Left kidney (tissue), 2 donors: ENCODE results near the gene PSME1. TPM values are rescaled to one million over a fixed set of nuclear protein-coding genes. Genes with fewer than 3 reads are reported as not detected.
"Not testable (repeated sequence)": the region's sequence is repeated elsewhere in the genome, so short reads cannot be mapped to it uniquely, and the experiment has no call there.

Experiments
- DNase-seq: peaks from one replicate; pipeline ENCODE4 v3.0.0-alpha.2; 2013
- polyA plus RNA-seq: library from polyadenylated mRNA; unstranded; fragments of 120-200 nt; gene quantifications from one replicate; pipeline ENCODE4 v1.2.1, GENCODE V29; 2013; ENCODE audit not compliant: insufficient read length

PSME1 gene
- polyA plus RNA-seq, 1 donor: 191 TPM

DNA sequence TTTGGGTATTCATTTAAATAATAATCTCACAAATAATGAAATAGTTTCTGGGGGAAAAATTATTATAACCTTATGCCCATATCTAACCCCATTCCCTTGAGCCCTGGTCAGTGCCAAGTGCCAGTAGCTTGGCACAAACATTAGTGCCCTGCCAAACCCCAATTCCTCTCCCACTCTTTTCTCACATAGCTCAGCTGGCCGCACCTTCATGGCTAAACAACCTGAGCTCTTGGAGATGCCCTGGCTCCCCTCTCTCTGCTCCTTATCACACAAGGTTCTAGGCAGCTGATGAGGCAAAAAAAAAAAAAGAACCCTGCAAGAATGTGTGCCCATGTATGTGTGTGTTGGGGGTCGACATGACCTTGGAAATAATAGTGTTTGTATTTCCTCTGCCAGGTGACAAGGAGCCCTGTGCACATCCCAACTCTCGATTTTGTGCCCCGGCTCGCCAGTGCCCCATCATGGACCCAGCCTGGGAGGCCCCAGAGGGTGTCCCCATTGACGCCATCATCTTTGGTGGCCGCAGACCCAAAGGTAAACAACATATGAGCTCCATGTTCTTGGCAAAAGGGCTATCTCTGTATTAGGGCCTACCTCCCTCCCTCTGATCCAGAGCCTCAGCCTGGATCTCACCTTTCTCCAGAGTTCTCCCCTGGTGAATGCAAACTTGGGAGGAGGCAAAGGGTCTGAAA, 33.5 kb upstream of the PSME1 start:
- no peak for DNase-seq

DNA sequence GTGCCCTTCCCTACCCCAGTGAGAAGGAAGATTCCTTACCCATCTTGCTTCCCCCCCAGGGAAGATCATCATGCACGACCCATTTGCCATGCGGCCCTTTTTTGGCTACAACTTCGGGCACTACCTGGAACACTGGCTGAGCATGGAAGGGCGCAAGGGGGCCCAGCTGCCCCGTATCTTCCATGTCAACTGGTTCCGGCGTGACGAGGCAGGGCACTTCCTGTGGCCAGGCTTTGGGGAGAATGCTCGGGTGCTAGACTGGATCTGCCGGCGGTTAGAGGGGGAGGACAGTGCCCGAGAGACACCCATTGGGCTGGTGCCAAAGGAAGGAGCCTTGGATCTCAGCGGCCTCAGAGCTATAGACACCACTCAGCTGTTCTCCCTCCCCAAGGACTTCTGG, 32.5 kb upstream of the PSME1 start:
- DNase-seq: no peak

DNA sequence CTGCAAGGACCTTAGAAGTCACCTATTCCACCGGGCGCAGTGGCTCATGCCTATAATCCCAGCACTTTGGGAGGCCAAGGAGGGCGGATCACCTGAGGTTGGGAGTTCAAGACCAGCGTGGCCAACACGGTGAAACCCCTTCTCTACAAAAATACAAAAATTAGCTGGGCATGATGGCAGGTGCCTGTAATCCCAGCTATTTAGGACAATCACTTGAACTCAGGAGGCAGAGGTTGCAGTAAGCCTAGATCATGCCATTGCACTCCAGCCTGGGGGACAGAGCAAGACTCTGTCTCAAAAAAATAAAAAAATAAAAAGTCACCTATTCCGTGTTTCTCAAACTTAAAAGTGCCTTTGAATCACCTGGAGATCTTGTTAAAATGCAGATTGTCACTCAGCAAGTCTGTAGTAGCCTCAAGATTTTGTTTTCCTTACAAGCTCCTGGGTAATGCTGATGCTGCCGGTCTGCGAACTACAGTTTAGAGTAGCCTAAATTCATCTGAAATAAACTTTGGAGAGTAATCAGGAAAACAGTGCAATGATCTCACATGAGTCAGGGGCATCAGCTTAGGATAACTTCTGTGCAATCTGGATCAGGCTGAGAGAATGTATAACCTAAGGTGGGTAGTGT, 30.3 kb upstream of the PSME1 start:
- not testable (repeated sequence) for DNase-seq

DNA sequence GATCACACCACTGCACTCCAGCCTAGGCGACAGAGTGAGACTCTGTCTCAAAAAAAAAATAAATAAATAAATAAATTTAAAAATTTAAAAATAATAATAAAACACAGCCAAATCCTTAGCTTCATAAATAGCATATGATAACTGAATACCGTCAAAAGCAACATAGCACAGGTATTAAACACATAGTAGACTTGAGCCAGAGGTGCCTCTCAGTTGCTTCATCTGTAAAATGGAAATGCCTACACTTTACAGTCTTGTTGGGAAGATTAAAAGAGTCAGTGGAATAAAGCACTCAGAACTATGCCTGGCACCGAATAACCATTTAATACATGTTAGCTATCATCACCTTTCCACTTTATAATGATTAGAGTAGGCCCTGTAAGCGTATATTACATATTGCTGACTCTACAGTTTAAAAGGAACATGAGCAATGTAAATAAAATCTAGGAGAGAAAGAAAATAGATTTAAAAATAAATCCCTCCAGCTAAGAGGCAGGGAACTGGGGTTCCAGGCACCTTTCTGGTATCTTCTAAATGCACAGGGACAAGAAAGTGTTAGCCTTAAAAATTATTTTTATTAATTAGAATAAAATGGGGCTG, 29.2 kb upstream of the PSME1 start:
- DNase-seq: no peak

DNA sequence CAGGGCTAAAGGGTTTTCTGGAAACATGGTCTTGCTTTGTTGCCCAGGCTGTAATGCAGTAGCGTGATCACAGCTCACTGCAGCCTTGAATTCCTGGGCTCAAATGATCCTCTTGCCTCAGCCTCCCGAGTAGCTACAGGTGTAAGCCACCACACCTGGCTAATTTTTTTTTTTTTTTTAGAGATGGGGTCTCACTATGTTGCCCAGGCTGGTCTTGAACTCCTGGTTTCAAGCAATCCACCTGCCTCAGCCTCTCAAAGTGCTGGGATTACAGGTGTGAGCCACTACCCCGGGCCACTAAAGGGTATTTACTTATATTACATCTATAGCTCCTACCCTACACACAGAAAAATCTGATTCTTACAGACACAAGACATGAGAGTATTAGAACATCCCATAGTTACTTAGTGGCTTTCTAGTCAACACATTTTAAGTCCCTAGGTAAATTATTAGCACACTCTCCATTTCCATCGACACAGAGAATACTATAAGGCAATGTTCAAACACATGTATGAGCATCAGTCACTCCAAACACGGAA, 27.6 kb upstream of the PSME1 start:
- DNase-seq: no peak

DNA sequence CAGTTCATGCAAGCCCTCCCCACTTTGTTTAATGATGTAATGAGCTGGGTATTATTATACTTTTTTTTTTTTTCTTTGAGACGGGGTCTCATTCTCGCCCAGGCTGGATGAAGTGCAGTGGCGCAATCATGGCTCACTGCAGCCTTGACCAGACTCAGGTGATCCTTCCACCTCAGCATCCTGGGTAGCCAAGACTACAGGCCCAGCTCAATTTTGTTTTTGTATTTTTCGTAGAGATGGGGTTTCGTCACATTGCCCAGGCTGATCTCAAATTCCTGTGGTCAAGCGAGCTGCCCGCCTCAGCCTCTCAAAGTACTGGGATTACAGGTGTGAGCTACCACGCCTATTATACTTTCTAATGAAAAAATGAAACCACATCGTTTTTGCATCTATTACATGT, 25.9 kb upstream of the PSME1 start:
- no peak for DNase-seq

DNA sequence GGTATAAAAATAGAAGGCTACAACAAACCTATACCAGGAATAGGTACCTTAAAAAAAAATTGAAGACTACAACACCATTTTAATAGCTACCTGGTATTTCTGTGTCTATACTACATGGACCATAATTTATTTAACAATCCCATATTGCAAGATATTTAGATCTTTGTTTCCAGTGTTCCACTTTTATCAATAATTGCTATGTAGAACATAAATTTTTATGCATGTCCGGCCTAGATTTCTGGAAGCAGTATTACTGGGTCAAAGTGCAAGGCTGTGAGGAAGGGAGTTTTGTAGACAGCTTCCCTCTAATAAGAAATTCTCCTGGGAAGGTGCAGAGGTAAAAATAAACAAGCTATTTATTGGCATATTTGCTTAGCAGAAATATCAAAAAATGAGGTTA, 25.5 kb upstream of the PSME1 start:
- no peak for DNase-seq

DNA sequence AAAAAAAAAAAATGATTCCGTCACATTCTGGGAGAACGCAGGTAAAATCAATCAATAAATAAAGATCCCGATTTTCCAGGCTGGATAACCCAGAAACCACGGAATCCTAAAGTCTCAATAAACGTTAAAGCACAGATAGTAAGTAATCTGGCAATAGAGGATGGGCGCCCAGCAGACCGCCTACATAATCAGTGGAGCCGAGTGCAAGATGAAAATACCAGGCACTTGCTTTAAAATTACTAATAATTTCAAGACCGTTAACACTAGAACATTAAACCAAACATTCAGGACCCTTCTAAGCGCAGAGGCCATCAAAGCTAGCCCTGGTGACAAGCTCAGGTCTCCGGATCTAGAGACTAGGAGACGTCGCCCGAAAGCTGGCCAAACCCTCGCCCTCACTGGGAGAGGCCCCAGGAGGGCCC, 22.6 kb upstream of the PSME1 start:
- no peak for DNase-seq

DNA sequence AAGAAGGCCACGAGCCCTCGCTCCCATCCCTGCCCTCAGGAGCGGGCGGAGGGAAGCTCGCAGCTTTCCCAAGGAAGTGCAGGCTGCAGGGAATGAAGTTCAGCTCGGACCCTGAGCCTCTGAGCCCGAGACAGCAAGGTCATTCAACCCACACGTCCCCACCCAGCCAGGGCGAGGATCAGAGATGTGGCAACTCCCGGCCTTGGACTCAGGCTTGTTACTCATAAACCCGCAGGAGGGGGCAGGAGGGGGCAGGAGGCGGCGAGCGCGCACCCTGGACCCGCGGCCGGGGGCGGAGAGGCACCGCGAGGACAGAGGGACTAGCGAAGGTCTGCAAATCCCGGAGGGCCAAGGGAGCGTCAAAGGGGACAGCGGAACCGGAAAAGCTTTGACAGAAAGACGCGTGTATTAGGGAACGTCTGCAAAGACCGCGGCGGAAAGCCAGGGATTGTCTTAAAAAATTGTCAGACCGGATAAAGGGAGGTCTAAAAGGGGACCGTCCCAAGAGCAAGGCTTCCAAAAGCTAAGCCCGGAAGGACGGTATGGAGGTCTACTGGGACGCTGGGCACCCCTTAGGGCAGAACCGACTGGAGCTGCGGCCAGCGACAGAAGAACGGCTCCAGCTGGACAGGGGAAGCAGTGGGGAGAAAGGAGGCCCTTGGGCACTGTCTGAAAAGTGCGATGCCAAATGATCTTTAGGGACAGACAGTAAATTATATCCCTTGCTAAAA, 22.0 kb upstream of the PSME1 start:
- peak; percentile 85 for DNase-seq

DNA sequence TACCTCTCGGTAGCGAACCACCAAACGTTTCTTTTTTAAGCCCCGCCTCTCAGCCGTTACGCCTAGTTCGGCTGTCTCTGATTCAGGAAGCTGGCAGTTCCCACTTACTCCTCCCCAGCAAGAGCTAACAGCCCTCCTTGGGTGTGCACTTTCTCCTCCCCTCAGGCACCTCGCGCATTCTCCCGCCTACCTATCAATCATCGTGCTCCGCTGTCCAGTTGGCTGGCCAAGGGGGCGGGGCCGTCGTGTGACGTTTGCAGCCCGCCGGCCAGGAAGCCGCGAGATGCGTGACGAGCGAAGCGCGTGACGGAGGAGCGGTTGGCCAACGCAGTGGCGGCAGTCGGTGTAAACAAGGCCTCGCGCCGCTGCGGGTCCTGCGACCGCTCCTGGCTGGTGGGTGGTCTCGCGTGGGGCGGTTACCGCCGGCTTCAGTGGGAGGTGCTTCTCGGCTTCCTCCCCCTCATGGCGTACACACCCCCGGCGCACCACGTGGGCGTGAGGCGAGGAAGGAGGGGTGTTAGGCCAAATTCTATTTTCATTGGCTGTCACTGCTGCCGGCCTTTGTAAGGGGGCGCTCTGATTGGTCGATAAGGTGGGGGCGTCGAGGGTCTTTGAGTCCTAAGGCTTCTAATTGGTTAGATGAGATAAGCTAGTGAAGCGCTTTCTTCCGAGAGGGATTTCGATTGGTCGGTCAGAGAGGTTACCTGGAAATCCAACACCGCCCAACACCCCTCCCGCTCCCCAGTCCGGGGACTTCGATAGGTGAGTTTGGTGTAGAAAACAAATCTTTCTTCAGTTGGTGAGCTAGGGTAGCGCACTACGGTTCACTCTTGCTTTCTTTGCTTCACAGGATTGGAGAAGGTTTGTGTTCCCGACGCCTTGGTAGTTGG, 21.2 kb upstream of the PSME1 start, which contains the start of the genes DCAF11 and NRL:
TSS of gene DCAF11 (plus strand) at position 246 of the 890 bp plus-strand sequence. CDS start 818 bp downstream, outside the sequence.
TSS of gene NRL (minus strand) at position 418 of the 890 bp plus-strand sequence. CDS start 32,101 bp downstream, outside the sequence.
- DNase-seq: peak; percentile 100

DNA sequence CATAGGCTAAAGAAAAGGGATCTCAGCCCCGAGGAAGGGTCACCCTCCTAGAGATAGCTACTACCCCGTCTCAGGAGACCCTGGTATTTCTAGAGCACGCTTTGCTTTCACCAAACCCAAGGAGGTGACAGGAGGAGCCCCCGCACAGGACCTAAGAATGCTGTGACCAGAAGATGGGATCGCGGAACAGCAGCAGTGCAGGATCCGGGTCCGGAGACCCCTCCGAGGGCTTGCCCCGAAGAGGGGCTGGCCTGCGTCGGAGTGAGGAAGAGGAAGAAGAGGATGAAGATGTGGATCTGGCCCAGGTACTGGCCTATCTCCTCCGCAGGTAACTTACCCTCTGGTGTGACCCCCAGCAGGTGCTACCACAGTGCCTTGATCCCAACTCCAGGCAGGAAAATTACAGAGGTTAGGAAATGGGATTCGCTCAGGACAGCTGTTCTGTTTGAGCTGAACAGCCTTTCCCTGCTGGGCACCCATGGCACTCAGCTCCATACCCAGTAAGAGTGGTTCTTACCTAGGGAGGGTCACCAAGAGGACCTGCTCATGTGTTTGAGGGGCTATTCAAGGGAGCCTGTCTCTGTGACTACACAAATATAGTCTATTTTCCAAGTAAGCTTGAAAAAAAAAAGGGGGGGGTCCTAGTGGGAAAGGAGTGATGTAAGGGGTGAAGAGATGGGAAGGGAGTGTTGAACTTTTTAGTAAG, 20.4 kb upstream of the PSME1 start:
- DNase-seq: no peak

DNA sequence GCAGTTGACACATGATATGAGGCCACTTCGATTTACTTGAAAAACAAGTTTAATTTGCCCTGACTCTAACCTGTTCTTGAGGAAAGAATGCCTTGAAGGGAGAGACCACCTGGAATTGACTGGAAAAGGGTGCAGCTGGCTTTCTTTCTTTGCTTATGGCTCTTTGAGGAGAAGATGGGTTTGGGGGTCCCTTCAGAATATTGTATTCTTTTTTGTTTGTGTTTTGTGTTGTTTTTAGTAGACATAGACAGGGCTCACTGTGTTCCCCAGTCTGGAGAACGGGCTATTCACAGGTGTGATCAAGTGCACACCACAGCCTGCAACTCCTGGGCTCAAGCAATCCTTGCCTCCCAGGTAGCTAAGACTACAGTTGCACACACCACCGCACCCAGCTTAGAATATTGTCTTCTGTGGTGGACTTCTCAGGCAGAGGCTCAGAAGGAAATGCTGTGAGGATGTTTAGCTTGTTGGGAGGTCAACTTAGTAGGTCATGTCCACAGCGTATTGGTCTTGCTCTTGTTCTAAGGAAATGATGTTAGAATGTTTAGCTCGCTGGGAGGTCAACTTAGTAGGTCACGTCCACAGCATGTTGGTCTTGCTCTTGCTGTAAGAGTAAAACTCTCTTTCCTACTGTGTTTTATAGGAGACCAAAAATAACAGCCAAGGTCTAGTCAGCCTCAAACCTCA, 19.7 kb upstream of the PSME1 start:
- no peak for DNase-seq

DNA sequence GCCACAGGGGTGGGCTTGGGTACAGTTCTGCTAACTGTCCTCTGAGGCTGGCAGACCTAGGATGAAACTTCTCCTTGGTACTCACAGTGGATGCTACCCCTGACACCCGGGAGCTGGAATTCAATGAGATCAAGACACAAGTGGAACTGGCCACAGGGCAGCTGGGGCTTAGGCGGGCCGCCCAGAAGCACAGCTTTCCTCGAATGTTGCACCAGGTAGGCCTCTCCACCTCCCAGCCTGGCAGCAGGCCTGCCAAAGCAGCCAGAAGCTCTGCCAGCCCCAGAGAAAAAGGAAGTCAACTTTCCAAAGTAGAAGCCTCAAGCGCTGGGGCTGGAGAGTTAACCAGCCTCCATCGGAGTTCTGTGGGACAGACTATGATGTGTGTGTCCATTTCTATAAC, 18.8 kb upstream of the PSME1 start:
- DNase-seq: no peak

DNA sequence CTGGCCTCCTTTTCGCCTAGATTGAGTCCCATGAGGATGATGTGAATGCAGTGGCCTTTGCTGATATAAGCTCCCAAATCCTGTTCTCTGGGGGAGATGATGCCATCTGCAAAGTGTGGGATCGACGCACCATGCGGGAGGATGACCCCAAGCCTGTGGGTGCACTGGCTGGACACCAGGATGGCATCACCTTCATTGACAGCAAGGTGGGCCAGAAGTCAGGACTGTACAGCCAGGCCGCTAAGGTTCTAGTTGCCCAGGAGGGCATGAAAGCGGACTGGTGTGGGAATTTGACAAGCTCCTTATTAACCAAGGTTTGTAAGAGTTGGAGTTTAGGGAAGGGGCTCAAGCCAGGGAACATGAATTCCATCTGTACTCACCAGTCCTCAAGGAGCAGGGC, 16.3 kb upstream of the PSME1 start:
- no peak for DNase-seq

DNA sequence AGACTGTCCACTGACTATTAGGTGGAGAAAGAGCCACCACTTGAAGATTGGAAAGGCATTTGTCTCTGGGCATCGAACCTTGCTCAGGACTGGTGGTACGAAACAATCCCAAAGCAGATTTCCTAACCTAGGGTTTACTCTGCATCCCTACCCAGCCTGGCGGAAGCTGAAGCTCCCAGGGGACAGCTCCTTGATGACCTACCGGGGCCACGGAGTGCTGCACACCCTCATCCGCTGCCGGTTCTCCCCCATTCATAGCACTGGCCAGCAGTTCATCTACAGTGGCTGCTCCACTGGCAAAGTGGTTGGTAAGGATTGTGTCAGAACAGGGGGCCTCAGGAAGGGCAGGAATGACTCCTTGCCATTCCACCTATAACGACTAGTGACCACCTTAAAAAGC, 14.8 kb upstream of the PSME1 start:
- DNase-seq: no peak

DNA sequence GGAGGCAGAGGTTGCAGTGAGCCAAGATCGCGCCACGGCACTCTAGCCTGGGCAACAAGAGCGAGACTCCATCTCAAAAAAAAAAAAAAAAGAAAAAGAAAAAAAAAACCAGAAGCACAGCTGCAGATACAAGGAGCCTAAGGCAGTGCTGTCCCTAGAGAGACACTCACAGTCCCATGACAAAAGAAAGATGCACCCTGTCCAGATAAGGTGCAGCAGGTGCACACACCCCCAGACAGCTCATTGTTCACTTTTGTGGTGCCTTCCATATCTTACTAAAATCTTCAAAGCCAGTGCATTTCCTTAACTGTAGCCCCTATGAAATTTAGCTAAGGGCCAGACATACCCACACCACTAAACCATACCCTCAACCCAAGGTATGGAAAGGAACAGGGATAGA, 13.6 kb upstream of the PSME1 start:
- DNase-seq: no peak

DNA sequence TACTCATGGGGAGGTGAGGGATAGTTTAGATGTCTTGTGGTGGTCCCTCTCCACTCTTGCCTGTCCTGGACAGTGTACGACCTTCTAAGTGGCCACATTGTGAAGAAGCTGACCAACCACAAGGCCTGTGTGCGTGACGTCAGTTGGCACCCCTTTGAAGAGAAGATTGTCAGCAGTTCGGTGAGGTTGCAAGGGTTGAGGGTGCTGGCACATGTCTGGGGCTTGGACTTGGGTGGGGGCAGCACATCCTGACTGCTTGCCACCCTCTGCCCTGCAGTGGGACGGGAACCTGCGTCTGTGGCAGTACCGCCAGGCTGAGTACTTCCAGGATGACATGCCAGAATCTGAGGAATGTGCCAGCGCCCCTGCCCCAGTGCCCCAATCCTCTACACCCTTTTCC, 13.1 kb upstream of the PSME1 start:
- no peak for DNase-seq

DNA sequence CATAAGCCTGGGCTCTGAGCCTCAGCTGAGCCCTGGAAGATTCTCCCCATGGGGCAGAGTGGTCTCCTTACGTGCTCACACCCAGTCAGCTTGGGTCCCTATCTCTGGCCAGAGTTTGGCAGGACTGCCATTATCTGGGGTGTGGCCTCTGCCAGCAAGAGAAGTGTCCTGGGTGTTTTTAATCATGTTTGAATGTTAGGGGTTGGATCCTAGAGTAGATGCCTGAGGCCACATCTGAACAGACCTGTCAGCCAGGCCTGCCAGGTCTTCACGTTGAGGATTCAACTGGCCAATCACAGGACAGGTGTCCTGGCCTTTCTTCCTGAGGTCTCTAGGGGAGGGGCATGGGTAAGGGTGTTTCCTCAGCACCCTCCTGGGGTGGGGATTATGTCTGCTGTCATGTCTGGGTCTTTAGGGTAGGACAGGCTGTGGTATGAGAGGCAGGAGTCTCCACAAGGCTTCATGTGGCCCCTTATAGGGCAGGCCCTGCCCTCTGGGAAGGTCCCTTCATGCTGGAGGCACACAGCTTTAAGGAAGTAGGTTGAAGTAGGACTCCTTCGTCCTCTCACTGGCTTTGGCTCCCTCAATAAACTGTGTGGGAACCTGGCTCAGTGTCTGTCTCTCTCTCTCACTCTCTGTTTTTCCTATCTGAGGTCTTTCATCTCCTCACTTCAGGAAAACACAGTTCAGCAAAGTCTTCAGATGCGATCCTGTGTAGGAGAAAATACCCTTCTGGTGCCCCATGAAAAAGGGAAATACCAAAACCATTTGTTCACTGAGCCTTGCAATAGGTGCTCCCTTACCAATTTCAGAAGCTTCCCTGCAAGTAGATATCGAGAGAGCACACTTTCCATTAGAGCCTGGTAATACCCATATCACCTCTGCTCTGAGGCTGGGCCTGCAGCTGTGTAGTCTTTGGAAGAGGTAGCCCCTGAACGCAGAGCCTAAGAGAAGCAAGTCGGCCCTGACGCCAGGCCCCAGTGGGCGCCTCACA, 12.3 kb upstream of the PSME1 start:
- no peak for DNase-seq

DNA sequence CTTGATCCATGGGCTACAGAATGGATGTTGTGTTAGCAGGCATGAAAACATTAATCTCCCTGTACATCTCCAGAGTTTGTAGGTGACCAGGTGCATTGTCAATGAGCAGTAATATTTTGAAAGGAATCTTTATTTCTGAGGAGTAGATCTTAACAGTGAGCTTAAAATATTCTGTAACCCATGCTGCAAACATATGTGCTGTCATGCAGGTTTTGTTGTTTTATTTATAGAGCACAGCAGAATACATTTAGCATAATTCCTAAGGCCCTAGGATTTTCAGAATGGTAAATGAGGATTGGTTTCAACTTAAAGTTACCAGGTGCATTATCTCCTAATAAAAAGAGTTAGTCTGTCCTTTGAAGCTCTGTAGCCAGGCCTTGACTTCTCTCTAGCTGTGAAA, 9.1 kb upstream of the PSME1 start:
- no peak for DNase-seq
